Gastroesophageal sphincter (tissue), 4 donors: ENCODE data around the gene DCK. TPM values are rescaled to one million over a fixed set of nuclear protein-coding genes. Genes with fewer than 3 reads are reported as not detected.
"Not testable (repeated sequence)": the region's sequence is repeated elsewhere in the genome, so short reads cannot be mapped to it uniquely, and the experiment has no call there.

Experiments
- ATAC-seq: fragments of 150-250 bp; one replicate; pipeline ENCODE4 v1.9.1; 2016; ENCODE audit warnings: mild to moderate bottlenecking, moderate library complexity
- H3K27ac ChIP-seq, 4 donors: fragments of 200-600 bp; sonication (generic) in 3 of 4; 1 replicate in 3 of 4; 2 replicates in 1 of 4; pipeline ENCODE4 v1.5.1; 2016 to 2019
- H3K27me3 ChIP-seq: fragments of 200-600 bp; sonication (generic); one replicate; pipeline ENCODE4 v1.5.1; 2019
- H3K36me3 ChIP-seq, 2 donors: fragments of 200-600 bp; sonication (generic); one replicate each; pipeline ENCODE4 v1.5.1; 2019; ENCODE audit warnings: control low read depth in 1 of 2
- H3K4me1 ChIP-seq, 3 donors: fragments of 200-600 bp; sonication (generic); 1 replicate in 2 of 3; 2 replicates in 1 of 3; pipeline ENCODE4 v1.5.1; 2016 to 2019; ENCODE audit warnings: control low read depth in 2 of 3
- H3K4me3 ChIP-seq, 2 donors: fragments of 200-600 bp; sonication (generic); one replicate each; pipeline ENCODE4 v1.5.1; 2019; ENCODE audit warnings: mild to moderate bottlenecking in 1 of 2, moderate library complexity in 1 of 2
- H3K9me3 ChIP-seq, 3 donors: fragments of 200-600 bp; sonication (generic); one replicate each; pipeline ENCODE4 v1.5.1; 2017 to 2019; ENCODE audit warnings: control low read depth in 2 of 3
- CTCF ChIP-seq, 4 experiments: fragments of 200-600 bp in 2 of 4; fragments of 450-650 bp in 2 of 4; sonication (generic) in 1 of 4; IDR thresholded peaks; one replicate each; pipeline ENCODE4 v1.5.1; 2017 to 2019; ENCODE audit warnings: antibody characterized with exemption in 4 of 4, mild to moderate bottlenecking in 2 of 4, moderate library complexity in 2 of 4
- EP300 ChIP-seq: sonication (generic); formaldehyde crosslinking; IDR thresholded peaks from one replicate; pipeline ENCODE4 v1.6.1; 2017; ENCODE audit warnings: antibody characterized with exemption, mild to moderate bottlenecking
- POLR2A ChIP-seq, 2 donors: fragments of 450-650 bp; IDR thresholded peaks; one replicate each; pipeline ENCODE4 v1.6.1; 2017; ENCODE audit warnings: antibody characterized with exemption in 2 of 2, mild to moderate bottlenecking in 2 of 2, moderate library complexity in 1 of 2
- POLR2AphosphoS5 ChIP-seq: sonication (generic); formaldehyde crosslinking; IDR thresholded peaks from one replicate; pipeline ENCODE4 v1.6.1; 2017; ENCODE audit warnings: antibody characterized with exemption
- WGBS, 2 donors: methylation state at CpG; one replicate each; pipeline ENCODE4 v1.1.5; 2018; ENCODE audit warnings: low coverage in 1 of 2; 5-methylcytosine and 5-hydroxymethylcytosine counted together
- total RNA-seq, 4 donors: library from RNA; depleted of rRNA; stranded (reverse); fragments of >200 nt; gene quantifications; one replicate each; pipeline ENCODE4 v1.1.0, GENCODE V29; 2016

The DCK gene
- total RNA-seq, 4 donors from 2014 or later, result 13.2 to 24.9 (median 21.7) TPM

- TF ChIP-seq CTCF (IDR thresholded peaks at IDR 0.05), result no peak
- no peak for TF ChIP-seq POLR2A (IDR thresholded peaks at IDR 0.05)
- TF ChIP-seq POLR2AphosphoS5, result no peak
- no peak for TF ChIP-seq EP300
- no peak overlapping the region for H3K4me3 ChIP-seq
- H3K9me3 ChIP-seq, result no peaks in the 10 kb centered on the region
- H3K27ac ChIP-seq, result no peak overlapping the region
- 50 to 55% methylated on average over 1 of the region's 1 CpG for WGBS, 2 donors
- no peak for ATAC-seq
- no peaks in the 10 kb centered on the region for H3K27me3 ChIP-seq
- peaks cover 0 to 14% (median 2%) of the 10 kb centered on the region in 3 donors for H3K4me1 ChIP-seq
- H3K36me3 ChIP-seq, result peaks cover 0 to 50% of the 10 kb centered on the region in 2 donors
Observed at GRCh38 chr4:71029504-71029903, 36.1 kb downstream of the DCK start.

GRCh38 chr4:71032106-71032505 is 38.7 kb downstream of the DCK start:
- not testable (repeated sequence) for ATAC-seq
- H3K36me3 ChIP-seq, result peaks cover 0 to 66% of the 10 kb centered on the region in 2 donors

GRCh38 chr4:71045256-71045655 is 51.8 kb downstream of the DCK start:
- no peaks in the 10 kb centered on the region for H3K36me3 ChIP-seq
- H3K4me3 ChIP-seq, result no peak overlapping the region
- H3K4me1 ChIP-seq, result no peaks in the 10 kb centered on the region
- H3K27ac ChIP-seq, result no peak overlapping the region
- TF ChIP-seq POLR2AphosphoS5, result no peak
- no peak for TF ChIP-seq CTCF (IDR thresholded peaks at IDR 0.05)
- TF ChIP-seq EP300, result no peak
- TF ChIP-seq POLR2A (IDR thresholded peaks at IDR 0.05), result no peak
- peaks cover 0 to 4% (median 0%) of the 10 kb centered on the region in 3 donors for H3K9me3 ChIP-seq
- no peaks in the 10 kb centered on the region for H3K27me3 ChIP-seq
- no peak for ATAC-seq
- no CpG with 5 or more reads among the region's 4 CpGs for WGBS, 2 donors

More at GRCh38 chr4:71032106-71032505, 38.7 kb downstream of the DCK start:
- H3K27ac ChIP-seq, H3K4me1 ChIP-seq, H3K27me3 ChIP-seq, H3K9me3 ChIP-seq, H3K4me3 ChIP-seq: not testable (repeated sequence)
- WGBS, 2 donors, result 90 to 93% methylated on average over 6 to 7 of the region's 10 CpGs

- Histone ChIP-seq H3K4me3 (no peak overlapping the region), H3K4me1 (no peaks in the 10 kb centered on the region), H3K27me3 (no peaks in the 10 kb centered on the region), H3K36me3 (no peaks in the 10 kb centered on the region), H3K27ac (no peak overlapping the region), H3K9me3 (no peaks in the 10 kb centered on the region)
- TF ChIP-seq POLR2A (IDR thresholded peaks at IDR 0.05) (no peak), CTCF (IDR thresholded peaks at IDR 0.05) (no peak), POLR2AphosphoS5 (no peak), EP300 (no peak)
- no peak for ATAC-seq
- 75 to 84% methylated on average over 3 to 5 of the region's 5 CpGs for WGBS, 2 donors
Observed at GRCh38 chr4:71049395-71049794, 55.9 kb downstream of the DCK start.

GRCh38 chr4:71050809-71051208 is 57.4 kb downstream of the DCK start:
- WGBS, 2 donors, result 82 to 90% methylated on average over 1 of the region's 1 CpG
- no peak for TF ChIP-seq EP300
- TF ChIP-seq POLR2A (IDR thresholded peaks at IDR 0.05), result no peak
- no peak for TF ChIP-seq CTCF (IDR thresholded peaks at IDR 0.05)
- no peak for TF ChIP-seq POLR2AphosphoS5
- Histone ChIP-seq H3K27me3 (no peaks in the 10 kb centered on the region), H3K36me3 (no peaks in the 10 kb centered on the region), H3K4me1 (no peaks in the 10 kb centered on the region), H3K9me3 (no peaks in the 10 kb centered on the region), H3K4me3 (no peak overlapping the region), H3K27ac (no peak overlapping the region)
- ATAC-seq, result no peak
